ENCODE data around the gene C15orf61.

DNA sequence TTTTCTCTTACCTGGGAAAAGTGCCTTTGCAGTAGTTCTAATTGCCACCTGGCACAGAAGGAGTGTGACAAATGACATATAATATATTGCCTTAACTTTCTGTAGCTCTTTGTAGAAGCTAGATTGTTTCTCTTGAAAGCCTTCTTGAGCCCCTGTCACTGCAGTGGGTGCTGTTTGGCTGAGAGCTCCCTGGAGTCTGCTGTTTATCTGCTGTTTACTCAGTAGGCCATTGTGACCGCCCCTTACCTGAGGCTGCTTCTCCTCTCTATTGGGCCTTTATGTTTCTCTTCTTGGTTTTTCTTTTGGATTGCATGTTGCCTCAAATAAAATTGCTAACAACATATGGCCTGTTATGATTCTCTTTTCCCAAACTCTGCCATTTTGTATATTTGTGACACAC, 38.2 kb downstream of the C15orf61 start:
- TF ChIP-seq, protein P1, sequence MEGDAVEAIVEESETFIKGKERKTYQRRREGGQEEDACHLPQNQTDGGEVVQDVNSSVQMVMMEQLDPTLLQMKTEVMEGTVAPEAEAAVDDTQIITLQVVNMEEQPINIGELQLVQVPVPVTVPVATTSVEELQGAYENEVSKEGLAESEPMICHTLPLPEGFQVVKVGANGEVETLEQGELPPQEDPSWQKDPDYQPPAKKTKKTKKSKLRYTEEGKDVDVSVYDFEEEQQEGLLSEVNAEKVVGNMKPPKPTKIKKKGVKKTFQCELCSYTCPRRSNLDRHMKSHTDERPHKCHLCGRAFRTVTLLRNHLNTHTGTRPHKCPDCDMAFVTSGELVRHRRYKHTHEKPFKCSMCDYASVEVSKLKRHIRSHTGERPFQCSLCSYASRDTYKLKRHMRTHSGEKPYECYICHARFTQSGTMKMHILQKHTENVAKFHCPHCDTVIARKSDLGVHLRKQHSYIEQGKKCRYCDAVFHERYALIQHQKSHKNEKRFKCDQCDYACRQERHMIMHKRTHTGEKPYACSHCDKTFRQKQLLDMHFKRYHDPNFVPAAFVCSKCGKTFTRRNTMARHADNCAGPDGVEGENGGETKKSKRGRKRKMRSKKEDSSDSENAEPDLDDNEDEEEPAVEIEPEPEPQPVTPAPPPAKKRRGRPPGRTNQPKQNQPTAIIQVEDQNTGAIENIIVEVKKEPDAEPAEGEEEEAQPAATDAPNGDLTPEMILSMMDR (conservative IDR thresholded peaks at IDR 0.05; ENCODE audit: low read length) = no peak
- TF ChIP-seq EZH2phosphoT487 (IDR thresholded peaks at IDR 0.05; ENCODE audit: borderline replicate concordance) = no peak

Measured in Loucy (cell line).